CD4-positive, CD25-positive, alpha-beta regulatory T cell (primary cell): ENCODE data around the gene TTC28. TPM values are rescaled to one million over a fixed set of nuclear protein-coding genes. Genes with fewer than 3 reads are reported as not detected.

Experiments used
- ATAC-seq, 2 donors: fragments of 150-1000 bp; cut with Tn5 transposase; one replicate each; pipeline ENCODE4 v1.10.0; 2021; ENCODE audit warnings: low read depth in 2 of 2, moderate number of reproducible peaks in 2 of 2, moderate library complexity in 1 of 2
- DNase-seq, 3 donors: peaks; one replicate each; pipeline versions ENCODE4 v3.0.0 to v3.0.0-alpha.2; 2012 to 2022; ENCODE audit warnings: mixed read lengths in 1 of 3
- H3K27ac ChIP-seq: one replicate; pipeline ENCODE4 v1.7.0; 2013; ENCODE audit warnings: mild to moderate bottlenecking, low read length; ENCODE audit not compliant: insufficient read depth, poor library complexity, severe bottlenecking
- H3K27me3 ChIP-seq: one replicate; pipeline ENCODE4 v1.7.0; 2013; ENCODE audit warnings: low read length; ENCODE audit not compliant: control insufficient read depth, insufficient read depth
- H3K36me3 ChIP-seq: one replicate; pipeline ENCODE4 v1.7.0; 2013; ENCODE audit warnings: mild to moderate bottlenecking, low read length, moderate library complexity; ENCODE audit not compliant: control insufficient read depth, insufficient read depth
- H3K4me1 ChIP-seq: 2 replicates; pipeline ENCODE4 v1.7.0; 2013; ENCODE audit warnings: mild to moderate bottlenecking, low read length; ENCODE audit not compliant: insufficient read depth, control insufficient read depth, poor library complexity, severe bottlenecking
- H3K4me3 ChIP-seq: one replicate; pipeline ENCODE4 v1.7.0; 2013; ENCODE audit warnings: low read depth, mild to moderate bottlenecking, low read length, moderate library complexity
- H3K9me3 ChIP-seq, 2 experiments: 1 replicate in 1 of 2; 2 replicates in 1 of 2; pipeline ENCODE4 v1.7.0; 2013; ENCODE audit warnings: low read length in 2 of 2, mild to moderate bottlenecking in 1 of 2, moderate library complexity in 1 of 2; ENCODE audit not compliant: control insufficient read depth in 2 of 2
- H3K27ac Mint-ChIP-seq, 3 donors: one replicate each; pipeline ENCODE4 v1.8.0; 2020 to 2022; ENCODE audit warnings: mild to moderate bottlenecking in 3 of 3, mixed read lengths in 3 of 3, moderate library complexity in 2 of 3
- H3K27me3 Mint-ChIP-seq: one replicate; pipeline ENCODE4 v1.8.0; 2022; ENCODE audit warnings: mild to moderate bottlenecking, mixed read lengths
- H3K36me3 Mint-ChIP-seq: one replicate; pipeline ENCODE4 v1.8.0; 2020; ENCODE audit warnings: mixed read lengths
- H3K4me1 Mint-ChIP-seq, 4 donors: one replicate each; pipeline ENCODE4 v1.8.0; 2020 to 2022; ENCODE audit warnings: mixed read lengths in 4 of 4, mild to moderate bottlenecking in 1 of 4
- H3K4me3 Mint-ChIP-seq, 4 donors: one replicate each; pipeline ENCODE4 v1.8.0; 2020 to 2022; ENCODE audit warnings: mild to moderate bottlenecking in 4 of 4, mixed read lengths in 4 of 4, moderate library complexity in 3 of 4
- H3K9me3 Mint-ChIP-seq, 7 donors: one replicate each; pipeline ENCODE4 v1.8.0; 2020 to 2022; ENCODE audit warnings: mixed read lengths in 7 of 7, mild to moderate bottlenecking in 3 of 7, moderate library complexity in 2 of 7
- polyA plus RNA-seq, 4 donors: library from polyadenylated mRNA; unstranded; fragments of 300-500 nt; fragmentation: Illumina TruSeq; gene quantifications; one replicate each; pipeline ENCODE4 v1.2.3, GENCODE V29; 2021
- total RNA-seq: library from RNA; stranded (reverse); gene quantifications from one replicate; pipeline ENCODE4 v1.2.3, GENCODE V29; 2022

Gene TTC28
- total and polyA plus RNA-seq, 5 donors from 2014 or later = 0.02 to 2.7 (median 0.28) TPM; not detected in 1

DNA sequence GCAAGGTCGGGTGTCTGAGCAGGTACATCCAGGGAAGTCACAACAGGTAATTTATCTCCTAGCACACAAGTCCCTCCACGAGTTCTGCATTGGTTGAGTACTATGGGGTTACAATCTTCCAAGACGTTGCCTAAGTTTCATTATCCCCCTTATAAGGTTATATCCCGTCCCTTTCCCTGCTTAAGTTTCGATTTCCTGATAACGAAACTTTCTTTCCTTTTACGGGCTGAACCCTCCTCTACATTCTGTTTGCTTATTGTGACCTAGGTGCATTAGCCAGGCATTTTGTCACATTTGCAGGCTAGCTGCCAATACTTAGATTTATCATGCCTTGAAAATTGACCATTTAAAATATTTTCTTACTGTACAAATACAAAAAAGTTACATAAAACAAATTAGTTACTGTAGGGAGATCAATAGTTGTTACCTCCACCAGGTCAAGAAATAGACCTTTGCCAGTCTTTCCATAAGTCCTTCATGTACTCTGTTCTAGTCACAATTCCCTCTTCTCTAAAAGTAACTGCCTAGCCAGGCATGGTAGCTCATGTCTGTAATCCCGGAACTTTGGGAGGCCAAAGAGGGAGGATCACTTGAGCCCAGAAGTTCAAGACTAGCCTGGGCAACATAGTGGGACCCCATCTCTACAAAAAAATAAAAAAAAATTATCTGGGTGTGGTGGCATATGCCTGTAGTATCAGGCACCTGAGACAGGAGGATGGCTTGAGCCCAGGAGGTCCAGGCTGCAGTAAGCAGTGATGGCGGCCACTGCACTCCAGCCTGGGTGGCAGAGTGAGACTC, 746.3 kb downstream of the TTC28 start:
- H3K36me3 Mint-ChIP-seq = peaks cover 20% of the 10 kb centered on the region
- Histone ChIP-seq H3K4me1 (no peaks in the 10 kb centered on the region), H3K9me3 (no peaks in the 10 kb centered on the region), H3K4me3 (no peak overlapping the region), H3K36me3 (no peaks in the 10 kb centered on the region), H3K27ac (no peak overlapping the region), H3K27me3 (no peaks in the 10 kb centered on the region)
- ATAC-seq (no peak), DNase-seq (no peak)
- H3K27ac Mint-ChIP-seq = peak overlapping the region in 2 of 3 donors; percentile 26 to 62
- peaks cover 0 to 13% (median 7%) of the 10 kb centered on the region in 4 donors for H3K4me1 Mint-ChIP-seq
- H3K27me3 Mint-ChIP-seq = peaks cover 5% of the 10 kb centered on the region
- no peaks in the 10 kb centered on the region for H3K9me3 Mint-ChIP-seq
- no peak overlapping the region for H3K4me3 Mint-ChIP-seq

DNA sequence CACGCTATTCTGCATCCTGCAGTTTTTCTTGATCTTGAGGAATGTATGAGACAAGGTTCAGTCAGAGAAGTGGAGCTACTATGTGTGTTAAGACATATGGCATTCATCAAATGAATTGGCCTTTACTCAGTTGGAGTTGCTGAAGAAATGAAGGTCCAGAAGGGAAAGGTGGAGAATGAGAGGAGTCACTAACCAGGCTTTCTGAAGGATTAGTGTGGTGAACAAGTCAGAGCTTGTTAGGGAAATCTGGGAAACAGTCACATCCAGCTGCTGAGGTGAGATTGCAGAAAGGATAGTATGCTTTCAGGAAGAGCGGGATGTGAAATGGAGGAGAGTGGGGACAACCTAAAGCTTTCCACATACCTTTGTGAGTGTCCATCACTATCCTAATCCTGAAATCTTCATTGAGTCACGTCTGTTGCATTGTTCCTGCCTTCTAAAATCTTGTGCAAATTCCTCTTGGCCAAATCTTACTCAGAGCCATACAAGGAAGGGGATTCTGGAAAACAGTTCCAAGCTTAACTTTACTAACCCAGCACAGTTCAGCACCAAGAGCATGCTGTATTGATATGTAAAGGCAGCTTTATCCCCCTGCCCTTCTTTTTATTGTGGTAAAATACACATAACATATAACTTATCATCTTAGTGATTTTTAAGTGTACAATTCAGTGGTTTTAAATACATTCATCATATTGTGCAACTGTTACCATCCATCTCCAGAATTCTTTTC, 749.1 kb downstream of the TTC28 start:
- ATAC-seq (no peak), DNase-seq (no peak)
- Mint-ChIP-seq H3K4me1 (peaks cover 9 to 30% (median 15%) of the 10 kb centered on the region in 4 donors), H3K27me3 (peaks cover 5% of the 10 kb centered on the region), H3K9me3 (no peaks in the 10 kb centered on the region), H3K4me3 (no peak overlapping the region), H3K36me3 (peaks cover 14% of the 10 kb centered on the region), H3K27ac (no peak overlapping the region)
- H3K4me3 ChIP-seq = no peak overlapping the region
- H3K27ac ChIP-seq = no peak overlapping the region
- H3K36me3 ChIP-seq = no peaks in the 10 kb centered on the region
- no peaks in the 10 kb centered on the region for H3K9me3 ChIP-seq
- no peaks in the 10 kb centered on the region for H3K27me3 ChIP-seq
- H3K4me1 ChIP-seq = no peaks in the 10 kb centered on the region

Other genes starting within 250 kb of the TTC28 start
- gene CHEK2, start 62.0 kb upstream of the TTC28 start, total RNA-seq = 8.9 TPM
- gene CHEK2, start 62.0 kb upstream of the TTC28 start, polyA plus RNA-seq = 10 to 100 TPM in 2 of 4 donors, 1 to 10 TPM in 2; 6.9 to 11.8 (median 9.2) TPM
- 4.9 TPM for gene HSCB, start 62.2 kb upstream of the TTC28 start, total RNA-seq
- 10 to 100 TPM in 2 of 4 donors, 1 to 10 TPM in 2; 8.7 to 12.0 (median 10.7) TPM for gene HSCB, start 62.2 kb upstream of the TTC28 start, polyA plus RNA-seq
- gene CCDC117, start 92.9 kb upstream of the TTC28 start, total RNA-seq = 25.2 TPM
- gene CCDC117, start 92.9 kb upstream of the TTC28 start, polyA plus RNA-seq = 10 to 100 TPM; 14.7 to 20.3 (median 15.9) TPM
- gene XBP1, start 120.7 kb upstream of the TTC28 start, total RNA-seq = 139 TPM
- gene XBP1, start 120.7 kb upstream of the TTC28 start, polyA plus RNA-seq = 100 to 1,000 TPM; 127 to 218 (median 158) TPM
- 0.35 TPM for gene ZNRF3, start 203.7 kb upstream of the TTC28 start, total RNA-seq
- under 1 TPM; 0.06 to 0.30 (median 0.19) TPM for gene ZNRF3, start 203.7 kb upstream of the TTC28 start, polyA plus RNA-seq